SK-N-SH treated with all-trans-retinoic acid at 6 μM for 48 hours (cell line): ENCODE measurements around the gene ADGRV1.

Source experiments
- PATZ1 ChIP-seq: fragments of 250-450 bp; sonication (Bioruptor Pico); IDR thresholded peaks from 2 replicates; pipeline ENCODE4 v1.8.0; 2020; ENCODE audit warnings: mild to moderate bottlenecking, moderate library complexity, borderline replicate concordance
- POU6F1 ChIP-seq: fragments of 250-450 bp; sonication (Bioruptor Pico); IDR thresholded peaks from 2 replicates; pipeline ENCODE4 v1.8.0; 2021; ENCODE audit warnings: low read depth, mild to moderate bottlenecking, moderate library complexity, borderline replicate concordance
- PPARA ChIP-seq: fragments of 250-450 bp; sonication (Bioruptor Pico); IDR thresholded peaks from 2 replicates; pipeline ENCODE4 v1.5.0; 2020; ENCODE audit warnings: mild to moderate bottlenecking, borderline replicate concordance
- ZNF8 ChIP-seq: fragments of 450-650 bp; formaldehyde crosslinking; IDR thresholded peaks from 2 replicates; pipeline ENCODE4 v1.5.0; 2020; ENCODE audit warnings: mild to moderate bottlenecking, moderate library complexity

GRCh38 chr5:91177639-91178038, 619.0 kb downstream of the ADGRV1 start:
- TF ChIP-seq PPARA (CRISPR knock-in tag) (no peak), PATZ1 (no peak), POU6F1 (CRISPR knock-in tag) (no peak), ZNF8 (CRISPR knock-in tag) (no peak)
